GM23338 (cell line): ENCODE results near the gene CDIPT. TPM values are rescaled to one million over a fixed set of nuclear protein-coding genes. Genes with fewer than 3 reads are reported as not detected.
A peak's percentile ranks its signal among the peaks of the same experiment; 100 is the strongest.

Experiments used
- ATAC-seq: fragments of 200-7000 bp; cut with Tn5 transposase; 3 replicates; pipeline ENCODE4 v1.9.1; 2020
- DNase-seq: peaks from one replicate; pipeline ENCODE4 v3.0.0-alpha.2; 2015; ENCODE audit warnings: low spot score
- H2AFZ ChIP-seq: fragments of 200-600 bp; sonication (generic); 2 replicates; pipeline ENCODE4 v1.8.0; 2016; ENCODE audit warnings: antibody characterized with exemption, mild to moderate bottlenecking, moderate library complexity
- H3F3A ChIP-seq: fragments of 200-600 bp; sonication (generic); replicated peaks from 2 replicates; pipeline ENCODE4 v1.8.0; 2017; ENCODE audit warnings: antibody characterized with exemption, mixed run types, low read depth
- H3K27ac ChIP-seq: fragments of 200-600 bp; sonication (generic); 2 replicates; pipeline ENCODE4 v1.6.1; 2016; ENCODE audit warnings: low read depth
- H3K27me3 ChIP-seq: fragments of 200-600 bp; sonication (generic); 2 replicates; pipeline ENCODE4 v1.8.0; 2016; ENCODE audit warnings: mild to moderate bottlenecking, mixed run types, moderate library complexity; ENCODE audit not compliant: insufficient read depth
- H3K36me3 ChIP-seq: fragments of 200-600 bp; sonication (generic); 2 replicates; pipeline ENCODE4 v1.8.0; 2016; ENCODE audit warnings: mild to moderate bottlenecking; ENCODE audit not compliant: insufficient read depth
- H3K4me1 ChIP-seq: fragments of 200-600 bp; sonication (generic); 2 replicates; pipeline ENCODE4 v1.8.0; 2016; ENCODE audit warnings: mild to moderate bottlenecking, moderate library complexity; ENCODE audit not compliant: insufficient read depth
- H3K4me2 ChIP-seq: fragments of 200-600 bp; sonication (generic); 2 replicates; pipeline ENCODE4 v1.7.1; 2017; ENCODE audit warnings: mixed run types
- H3K4me3 ChIP-seq: fragments of 200-600 bp; sonication (generic); 2 replicates; pipeline ENCODE4 v1.6.1; 2016; ENCODE audit warnings: mixed run types
- H3K79me2 ChIP-seq: fragments of 200-600 bp; sonication (generic); replicated peaks from 2 replicates; pipeline ENCODE4 v1.8.0; 2017; ENCODE audit warnings: mild to moderate bottlenecking; ENCODE audit not compliant: insufficient read depth
- H3K9me2 ChIP-seq: fragments of 200-600 bp; sonication (generic); 2 replicates; pipeline ENCODE4 v1.8.0; 2017; ENCODE audit not compliant: insufficient read depth
- H4K20me1 ChIP-seq: fragments of 200-600 bp; sonication (generic); replicated peaks from 2 replicates; pipeline ENCODE4 v1.8.0; 2017; ENCODE audit warnings: mild to moderate bottlenecking; ENCODE audit not compliant: insufficient read depth
- H3K27ac Mint-ChIP-seq: 2 replicates; pipeline ENCODE4 v1.8.0; 2020; ENCODE audit warnings: inconsistent platforms, mild to moderate bottlenecking, moderate library complexity, mixed read lengths
- H3K27me3 Mint-ChIP-seq: 3 replicates; pipeline ENCODE4 v1.8.0; 2022; ENCODE audit warnings: low read depth, mild to moderate bottlenecking, moderate library complexity, mixed read lengths, inconsistent platforms; ENCODE audit not compliant: insufficient read depth, poor library complexity
- H3K36me3 Mint-ChIP-seq: 3 replicates; pipeline ENCODE4 v1.8.0; 2021; ENCODE audit warnings: low read depth, mild to moderate bottlenecking, inconsistent platforms, moderate library complexity, mixed read lengths
- H3K4me1 Mint-ChIP-seq: 3 replicates; pipeline ENCODE4 v1.8.0; 2020; ENCODE audit warnings: mild to moderate bottlenecking, inconsistent platforms, mixed read lengths
- H3K4me3 Mint-ChIP-seq: 3 replicates; pipeline ENCODE4 v1.8.0; 2021; ENCODE audit warnings: moderate library complexity, mild to moderate bottlenecking, inconsistent platforms, mixed read lengths
- H3K9me3 Mint-ChIP-seq: 3 replicates; pipeline ENCODE4 v1.8.0; 2020; ENCODE audit warnings: moderate library complexity, mild to moderate bottlenecking, inconsistent platforms, mixed read lengths
- CTCF ChIP-seq, 2 experiments: fragments of 200-600 bp in 1 of 2; sonication (generic) in 1 of 2; conservative IDR thresholded peaks; 2 replicates each; pipeline versions ENCODE4 v1.5.1 to v1.6.1; 2016 to 2017; ENCODE audit warnings: antibody characterized with exemption in 2 of 2, low read depth in 2 of 2, mild to moderate bottlenecking in 2 of 2, moderate library complexity in 1 of 2
- ETS1 ChIP-seq: IDR thresholded peaks from 2 replicates; pipeline ENCODE4 v1.6.1; 2016; ENCODE audit warnings: antibody characterized with exemption
- JUNB ChIP-seq: IDR thresholded peaks from one replicate; pipeline ENCODE4 v1.6.1; 2016; ENCODE audit warnings: antibody characterized with exemption; ENCODE audit not compliant: unreplicated experiment
- REST ChIP-seq: IDR thresholded peaks from one replicate; pipeline ENCODE4 v1.6.1; 2018; ENCODE audit warnings: antibody characterized with exemption; ENCODE audit not compliant: unreplicated experiment
- ZNF114 ChIP-seq: fragments of 250-450 bp; sonication (Bioruptor Pico); IDR thresholded peaks from 2 replicates; pipeline ENCODE4 v1.5.0; 2020; ENCODE audit warnings: mild to moderate bottlenecking, moderate library complexity
- ZNF331 ChIP-seq: fragments of 250-450 bp; sonication (Bioruptor Pico); IDR thresholded peaks from 2 replicates; pipeline ENCODE4 v1.5.0; 2020; ENCODE audit warnings: low read depth, mild to moderate bottlenecking, moderate library complexity
- ZNF462 ChIP-seq: fragments of 250-450 bp; sonication (Bioruptor Pico); IDR thresholded peaks from 2 replicates; pipeline ENCODE4 v1.5.0; 2020; ENCODE audit warnings: mild to moderate bottlenecking, moderate library complexity
- polyA plus RNA-seq: library from polyadenylated mRNA; unstranded; fragments of >200 nt; fragmentation: Nextera tagmentation; extraction: Ambion mirVana; gene quantifications from 2 replicates; pipeline ENCODE4 v1.2.1, GENCODE V29; 2016
- total RNA-seq: library from RNA; depleted of rRNA; stranded (reverse); fragments of >200 nt; shearing (Covaris generic); gene quantifications from 2 replicates; pipeline ENCODE4 v1.2.3, GENCODE V29; 2014

The CDIPT gene
- total and polyA plus RNA-seq, 2 experiments from 2014 or later, result 36.2 to 78.1 TPM

- Mint-ChIP-seq H3K36me3 (peaks cover 25% of the 10 kb centered on the region), H3K4me3 (no peak overlapping the region), H3K27ac (0 out of 2 replicates have a peak overlapping the region, but pooled peaks have one; percentile 53), H3K4me1 (peaks cover 13% of the 10 kb centered on the region), H3K27me3 (peaks cover 21% of the 10 kb centered on the region), H3K9me3 (no peaks in the 10 kb centered on the region)
- no peak overlapping the region for H3K4me3 ChIP-seq
- peaks cover 4% of the 10 kb centered on the region; the same call in 1 of the 2 replicates for H3K36me3 ChIP-seq
- H3K27ac ChIP-seq, result peak overlapping the region; percentile 39; the same call in 1 of the 2 replicates
- H4K20me1 ChIP-seq, result no peaks in the 10 kb centered on the region; the same call in 1 of the 2 replicates
- no peaks in the 10 kb centered on the region for H3K9me2 ChIP-seq
- no peak overlapping the region for H3K4me2 ChIP-seq
- no peak for ATAC-seq
- peaks cover 5% of the 10 kb centered on the region for H3K4me1 ChIP-seq
- peaks cover 11% of the 10 kb centered on the region for H3K79me2 ChIP-seq
- no peaks in the 10 kb centered on the region for H3K27me3 ChIP-seq
- no peak for DNase-seq
- no peak for TF ChIP-seq CTCF (conservative IDR thresholded peaks at IDR 0.05; ENCODE audit: low read depth in 2 of 2)
- no peak overlapping the region for H2AFZ ChIP-seq
- no peaks in the 10 kb centered on the region for H3F3A ChIP-seq
These were observed 5.8 kb downstream of the CDIPT start for GRCh38 chr16:29857133-29857760.

GRCh38 chr16:29854520-29855100 is 8.4 kb downstream of the CDIPT start:
- no peaks in the 10 kb centered on the region for H3K79me2 ChIP-seq
- H3K27me3 ChIP-seq, result no peaks in the 10 kb centered on the region
- H4K20me1 ChIP-seq, result no peaks in the 10 kb centered on the region
- no peak overlapping the region; the same call in 2 of the 3 replicates for H3K4me3 Mint-ChIP-seq
- no peaks in the 10 kb centered on the region for H3K4me1 ChIP-seq
- H3K36me3 ChIP-seq, result no peaks in the 10 kb centered on the region
- peaks cover 13% of the 10 kb centered on the region for H3K27me3 Mint-ChIP-seq
- peaks cover 12% of the 10 kb centered on the region for H3K4me1 Mint-ChIP-seq
- H3K9me3 Mint-ChIP-seq, result no peaks in the 10 kb centered on the region; the same call in 2 of the 3 replicates
- no peak overlapping the region for H3K27ac ChIP-seq
- no peak for DNase-seq
- H3K4me2 ChIP-seq, result no peak overlapping the region
- no peak overlapping the region for H2AFZ ChIP-seq
- no peak overlapping the region for H3K27ac Mint-ChIP-seq
- peaks cover 15% of the 10 kb centered on the region for H3K36me3 Mint-ChIP-seq
- H3K4me3 ChIP-seq, result no peak overlapping the region
- H3F3A ChIP-seq, result 0 out of 2 replicates have a peak, but pooled peaks cover 3% of the 10 kb centered on the region
- peak; percentile 18; the same call in 1 of the 3 replicates for ATAC-seq
- no peaks in the 10 kb centered on the region for H3K9me2 ChIP-seq
- no peak for TF ChIP-seq ZNF462 (CRISPR knock-in tag)
- no peak for TF ChIP-seq REST
- no peak for TF ChIP-seq ZNF114 (CRISPR knock-in tag)
- no peak for TF ChIP-seq JUNB
- no peak for TF ChIP-seq ZNF331 (CRISPR knock-in tag)
- TF ChIP-seq ETS1, result no peak
